K562 (cell line): ENCODE measurements around the gene SLC41A3. TPM values are rescaled to one million over a fixed set of nuclear protein-coding genes. Genes with fewer than 3 reads are reported as not detected.

Source experiments
- ATAC-seq: fragments of 200-7000 bp; cut with Tn5 transposase; 3 replicates; pipeline ENCODE4 v1.9.1; 2020; ENCODE audit warnings: moderate library complexity
- BruUV-seq: library from RNA; stranded (reverse); fragments of 400-500 nt; replicated peaks from 2 replicates; lab custom pipeline; 2021; lab: Mats Ljungman, UMichigan
- CTCF ChIA-PET: fragments of 300-600 bp; formaldehyde crosslinking; extraction: SDS; loops from one replicate; lab custom pipeline; 2021; ENCODE audit warnings: low intra/inter-chr PET ratio; lab: Yijun Ruan, JAX
- POLR2A ChIA-PET: fragments of 300-600, 350-650 bp; sonication (Branson Sonifier 250); formaldehyde crosslinking; extraction: SDS; loops from one replicate; lab custom pipeline; 2021; ENCODE audit warnings: antibody characterized with exemption, inconsistent platforms; lab: Yijun Ruan, JAX
- DNase-seq, 4 experiments: peaks; one replicate each; pipeline versions ENCODE4 v3.0.0 to v3.0.0-alpha.2; 2011 to 2018; ENCODE audit warnings: low spot score in 3 of 4, mixed read lengths in 3 of 4; ENCODE audit errors: extremely low read depth in 1 of 4
- FAIRE-seq: peaks from 2 replicates; lab custom pipeline; 2011; peaks lifted over from hg19 to GRCh38; lab: Jason Lieb, UNC
- H2AFZ ChIP-seq: 2 replicates; pipeline ENCODE4 v1.6.0; 2011; ENCODE audit warnings: low read depth, low read length, control low read depth, inconsistent platforms
- H3K27ac ChIP-seq: fragments of 200-600 bp; 3 replicates; pipeline ENCODE4 v1.8.0; 2011; ENCODE audit warnings: low read depth, mild to moderate bottlenecking, control low read depth, inconsistent platforms, low read length, moderate library complexity, mixed read lengths; ENCODE audit errors: extremely low read depth
- H3K27me3 ChIP-seq, 2 experiments: fragments of 300-600 bp in 1 of 2; 2 replicates in 1 of 2; 3 replicates in 1 of 2; pipeline versions ENCODE4 v1.6.0 to v1.8.0; 2011; ENCODE audit warnings: inconsistent platforms in 2 of 2, low read length in 2 of 2, mild to moderate bottlenecking in 1 of 2, mixed read lengths in 1 of 2, moderate library complexity in 1 of 2; ENCODE audit not compliant: control insufficient read depth in 2 of 2, insufficient read depth in 2 of 2
- H3K36me3 ChIP-seq: fragments of 300-600 bp; 3 replicates; pipeline ENCODE4 v1.8.0; 2011; ENCODE audit warnings: mild to moderate bottlenecking, low read length, inconsistent platforms; ENCODE audit not compliant: control insufficient read depth, insufficient read depth
- H3K4me1 ChIP-seq, 2 experiments: fragments of 200-600 bp in 1 of 2; replicated peaks in 1 of 2; 2 replicates in 1 of 2; 3 replicates in 1 of 2; pipeline versions ENCODE4 v1.5.1 to v1.8.0; 2011; ENCODE audit warnings: inconsistent platforms in 2 of 2, low read length in 2 of 2, mild to moderate bottlenecking in 1 of 2, mixed read lengths in 1 of 2, moderate library complexity in 1 of 2; ENCODE audit not compliant: control insufficient read depth in 2 of 2, insufficient read depth in 2 of 2
- H3K4me2 ChIP-seq: 2 replicates; pipeline ENCODE4 v1.6.1; 2011; ENCODE audit warnings: low read length, control low read depth, inconsistent platforms, mixed read lengths; ENCODE audit not compliant: insufficient read depth
- H3K4me3 ChIP-seq: fragments of 200-600 bp; sonication (generic), shearing (Covaris generic); 2 replicates; pipeline ENCODE4 v1.5.1; 2016; ENCODE audit warnings: control low read depth, inconsistent platforms
- H3K79me2 ChIP-seq: fragments of 200-600 bp; 3 replicates; pipeline ENCODE4 v1.8.0; 2011; ENCODE audit warnings: low read length, inconsistent platforms; ENCODE audit not compliant: control insufficient read depth, insufficient read depth
- H3K9ac ChIP-seq, 2 experiments: 2 replicates each; pipeline versions ENCODE4 v1.6.0 to v1.6.1; 2011; ENCODE audit warnings: low read depth in 2 of 2, low read length in 2 of 2, control low read depth in 1 of 2, inconsistent platforms in 1 of 2, mild to moderate bottlenecking in 1 of 2, mixed read lengths in 1 of 2; ENCODE audit not compliant: insufficient read depth in 1 of 2
- H3K9me1 ChIP-seq: one replicate; pipeline ENCODE4 v1.6.0; 2011; ENCODE audit warnings: inconsistent platforms, mild to moderate bottlenecking, low read length, moderate library complexity; ENCODE audit not compliant: control insufficient read depth, insufficient read depth
- H3K9me3 ChIP-seq: replicated peaks from 2 replicates; pipeline ENCODE4 v1.5.1; 2011; ENCODE audit warnings: low read depth, low read length, inconsistent platforms; ENCODE audit not compliant: control insufficient read depth, insufficient read depth
- H4K20me1 ChIP-seq: replicated peaks from 2 replicates; pipeline ENCODE4 v1.6.1; 2011; ENCODE audit warnings: low read length, inconsistent platforms, mixed read lengths; ENCODE audit not compliant: control insufficient read depth, insufficient read depth
- BMI1 ChIP-seq: fragments of 150-350 bp; IDR thresholded peaks from 2 replicates; pipeline ENCODE4 v1.6.1; 2014; ENCODE audit warnings: low read length
- CREB3 ChIP-seq: fragments of 450-650 bp; conservative IDR thresholded peaks from 2 replicates; pipeline ENCODE4 v1.6.1; 2016; ENCODE audit warnings: missing genetic modification characterization, low read depth, mild to moderate bottlenecking, missing compliant biosample characterization, moderate library complexity
- FOS ChIP-seq: IDR thresholded peaks from 3 replicates; pipeline ENCODE4 v1.6.1; 2011; ENCODE audit not compliant: insufficient read length; ENCODE audit errors: extremely low read depth
- GTF2E2 ChIP-seq: fragments of 200-800 bp; sonication (Bioruptor generic); IDR thresholded peaks from 2 replicates; pipeline ENCODE4 v1.6.1; 2016; ENCODE audit warnings: missing genetic modification characterization, missing compliant biosample characterization
- HDAC1 ChIP-seq, 2 experiments: fragments of 450-650 bp; IDR thresholded peaks; 2 replicates each; pipeline ENCODE4 v1.6.1; 2016 to 2017; ENCODE audit warnings: inconsistent platforms in 1 of 2, mild to moderate bottlenecking in 1 of 2, moderate library complexity in 1 of 2
- HSF4 ChIP-seq: fragments of 250-450 bp; sonication (Bioruptor Pico); IDR thresholded peaks from 2 replicates; pipeline ENCODE4 v2.1.2; 2022; ENCODE audit warnings: mild to moderate bottlenecking, moderate library complexity, borderline replicate concordance
- WGBS: fragments of 100-300 bp; shearing (Covaris generic); methylation state at CpG from one replicate; pipeline ENCODE4 v1.1.6; 2016; ENCODE audit warnings: low coverage, mixed read lengths; ENCODE audit not compliant: insufficient coverage; ENCODE audit errors: missing lambda C conversion rate; 5-methylcytosine and 5-hydroxymethylcytosine counted together
- in situ Hi-C: fragments of 300-500 bp; cut with MboI; formaldehyde crosslinking; loops from 4 replicates; pipeline ENCODE4 v1.15.0; 2018; ENCODE audit warnings: inconsistent platforms, mixed read lengths
- intact Hi-C: fragments of 100-400 bp; cut with micrococcal nuclease; formaldehyde crosslinking; loops from 2 replicates; pipeline ENCODE4 v1.14.2; 2022
- polyA plus RNA-seq, 8 experiments: library from polyadenylated mRNA; depleted of rRNA in 4 of 8; stranded (reverse) in 5 of 8; unstranded in 3 of 8; fragments of >200 nt; fragmentation: Nextera tagmentation in 2 of 8; fragmentation: Illumina TruSeq in 1 of 8; extraction: Ambion mirVana in 2 of 8; extraction: Trizol in 1 of 8; gene quantifications; 2 replicates each; pipeline versions ENCODE4 v1.2.1 to v1.2.3, GENCODE V29; 2011 to 2014; ENCODE audit warnings: inconsistent platforms in 1 of 8, missing spikeins in 1 of 8
- total RNA-seq, 7 experiments: library from RNA; depleted of rRNA in 6 of 7; stranded (reverse); fragments of >200 nt in 6 of 7; fragmentation: Illumina TruSeq in 2 of 7; extraction: Trizol in 2 of 7; gene quantifications; 2 replicates each; pipeline versions ENCODE4 v1.2.1 to v1.2.3, GENCODE V29; 2011 to 2021; ENCODE audit warnings: low replicate concordance in 1 of 7
- TF ChIP-seq, protein P1 (sequence below): fragments of 250-450 bp; sonication (Bioruptor Pico); IDR thresholded peaks from 2 replicates; pipeline ENCODE4 v1.9.0; 2021; ENCODE audit warnings: mild to moderate bottlenecking
- TF ChIP-seq, protein P2 (sequence below): sonication (generic); formaldehyde crosslinking; IDR thresholded peaks from 2 replicates; pipeline ENCODE4 v1.8.0; 2022; ENCODE audit warnings: missing genetic modification reagents, mild to moderate bottlenecking, borderline replicate concordance
- TF ChIP-seq, protein P3 (sequence below): fragments of 450-650 bp; IDR thresholded peaks from 2 replicates; pipeline ENCODE4 v1.6.1; 2016

Gene SLC41A3
- total and polyA plus RNA-seq, 9 of the 15 experiments (the other 6 are each of a cell fraction or from before 2014, with no cell fraction given) = 4.1 to 20.7 (median 11.2) TPM

- in situ Hi-C loops = no loop called here
Measured at GRCh38 chr3:126107957-126108675, 24.2 kb upstream of the SLC41A3 start.

More at GRCh38 chr3:126107957-126108675, 24.2 kb upstream of the SLC41A3 start:
- Histone ChIP-seq H3K27me3 (peaks cover 2 to 70% of the 10 kb centered on the region in 2 experiments; a peak in 4 of 5 replicates), H3K4me2 (no peak overlapping the region), H3K4me1 (peaks cover 0 to under 1% of the 10 kb centered on the region in 2 experiments; a peak in 1 of 5 replicates), H3K9ac (no peak overlapping the region), H2AFZ (no peak overlapping the region), H4K20me1 (0 out of 2 replicates have a peak, but pooled peaks cover 3% of the 10 kb centered on the region), H3K9me1 (no peaks in the 10 kb centered on the region), H3K79me2 (no peaks in the 10 kb centered on the region), H3K36me3 (no peaks in the 10 kb centered on the region), H3K9me3 (no peaks in the 10 kb centered on the region)
- POLR2A ChIA-PET = no interaction called here
- CTCF ChIA-PET = no interaction called here
- intact Hi-C loops = no loop called here
- no peak for ATAC-seq
- WGBS = 0% methylated on average over 6 of the region's 8 CpGs
- TF ChIP-seq HDAC1 (IDR thresholded peaks at IDR 0.05) = no peak
- TF ChIP-seq, protein P1, sequence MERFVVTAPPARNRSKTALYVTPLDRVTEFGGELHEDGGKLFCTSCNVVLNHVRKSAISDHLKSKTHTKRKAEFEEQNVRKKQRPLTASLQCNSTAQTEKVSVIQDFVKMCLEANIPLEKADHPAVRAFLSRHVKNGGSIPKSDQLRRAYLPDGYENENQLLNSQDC = no peak
- no peak for TF ChIP-seq FOS
- no peak for TF ChIP-seq BMI1
- TF ChIP-seq, protein P2, sequence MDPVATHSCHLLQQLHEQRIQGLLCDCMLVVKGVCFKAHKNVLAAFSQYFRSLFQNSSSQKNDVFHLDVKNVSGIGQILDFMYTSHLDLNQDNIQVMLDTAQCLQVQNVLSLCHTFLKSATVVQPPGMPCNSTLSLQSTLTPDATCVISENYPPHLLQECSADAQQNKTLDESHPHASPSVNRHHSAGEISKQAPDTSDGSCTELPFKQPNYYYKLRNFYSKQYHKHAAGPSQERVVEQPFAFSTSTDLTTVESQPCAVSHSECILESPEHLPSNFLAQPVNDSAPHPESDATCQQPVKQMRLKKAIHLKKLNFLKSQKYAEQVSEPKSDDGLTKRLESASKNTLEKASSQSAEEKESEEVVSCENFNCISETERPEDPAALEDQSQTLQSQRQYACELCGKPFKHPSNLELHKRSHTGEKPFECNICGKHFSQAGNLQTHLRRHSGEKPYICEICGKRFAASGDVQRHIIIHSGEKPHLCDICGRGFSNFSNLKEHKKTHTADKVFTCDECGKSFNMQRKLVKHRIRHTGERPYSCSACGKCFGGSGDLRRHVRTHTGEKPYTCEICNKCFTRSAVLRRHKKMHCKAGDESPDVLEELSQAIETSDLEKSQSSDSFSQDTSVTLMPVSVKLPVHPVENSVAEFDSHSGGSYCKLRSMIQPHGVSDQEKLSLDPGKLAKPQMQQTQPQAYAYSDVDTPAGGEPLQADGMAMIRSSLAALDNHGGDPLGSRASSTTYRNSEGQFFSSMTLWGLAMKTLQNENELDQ (CRISPR knock-in tag) = no peak
- TF ChIP-seq CREB3 (tag) = no peak
- TF ChIP-seq HSF4 (CRISPR knock-in tag) = no peak
- TF ChIP-seq, protein P3, sequence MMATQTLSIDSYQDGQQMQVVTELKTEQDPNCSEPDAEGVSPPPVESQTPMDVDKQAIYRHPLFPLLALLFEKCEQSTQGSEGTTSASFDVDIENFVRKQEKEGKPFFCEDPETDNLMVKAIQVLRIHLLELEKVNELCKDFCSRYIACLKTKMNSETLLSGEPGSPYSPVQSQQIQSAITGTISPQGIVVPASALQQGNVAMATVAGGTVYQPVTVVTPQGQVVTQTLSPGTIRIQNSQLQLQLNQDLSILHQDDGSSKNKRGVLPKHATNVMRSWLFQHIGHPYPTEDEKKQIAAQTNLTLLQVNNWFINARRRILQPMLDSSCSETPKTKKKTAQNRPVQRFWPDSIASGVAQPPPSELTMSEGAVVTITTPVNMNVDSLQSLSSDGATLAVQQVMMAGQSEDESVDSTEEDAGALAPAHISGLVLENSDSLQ = no peak
- no peak for TF ChIP-seq GTF2E2
- TF ChIP-seq, all 486 proteins: peak for 0
- Histone ChIP-seq H3K4me3 (no peak overlapping the region), H3K27ac (no peak overlapping the region)
- no peak for DNase-seq
- no peak for FAIRE-seq
- BruUV-seq = no TSS peak
